KOPT-K1 (cell line): Measurements from ENCODE around the gene KRT5.
"Not testable (repeated sequence)": the region's sequence is repeated elsewhere in the genome, so short reads cannot be mapped to it uniquely, and the experiment has no call there.

Experiments used
- H3K27ac ChIP-seq: fragments of 200-600 bp; sonication (generic); 2 replicates; pipeline ENCODE4 v1.5.1; 2016; ENCODE audit warnings: antibody characterized with exemption, mild to moderate bottlenecking, low read depth, low read length; ENCODE audit not compliant: poor library complexity, severe bottlenecking
- H3K36me3 ChIP-seq: fragments of 200-600 bp; sonication (generic); 2 replicates; pipeline ENCODE4 v1.5.1; 2017; ENCODE audit warnings: antibody characterized with exemption, mild to moderate bottlenecking, low read length, moderate library complexity; ENCODE audit not compliant: insufficient read depth
- H3K9me3 ChIP-seq: fragments of 200-600 bp; sonication (generic); 2 replicates; pipeline ENCODE4 v1.5.1; 2017; ENCODE audit warnings: antibody characterized with exemption, low read length, mild to moderate bottlenecking; ENCODE audit not compliant: insufficient read depth, poor library complexity, severe bottlenecking

The KRT5 gene

DNA sequence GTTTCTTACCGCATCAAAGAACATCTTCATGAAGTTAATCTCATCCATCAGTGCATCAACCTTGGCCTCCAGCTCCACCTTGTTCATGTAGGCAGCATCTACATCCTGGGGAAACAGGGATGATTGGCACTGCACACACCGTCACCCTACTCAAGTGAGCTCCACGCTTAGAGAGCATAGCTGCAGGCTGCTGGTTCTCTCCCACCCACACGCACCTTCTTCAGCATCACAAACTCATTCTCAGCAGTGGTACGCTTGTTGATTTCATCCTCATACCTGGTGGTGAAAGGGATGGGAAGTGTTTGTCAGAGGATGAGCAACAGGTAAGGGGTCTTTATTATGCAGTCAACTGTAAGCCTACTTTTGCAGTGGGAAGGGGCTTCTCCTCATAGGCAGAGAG lies 2.3 kb downstream of the KRT5 start:
- H3K27ac ChIP-seq = no peak overlapping the region
- H3K9me3 ChIP-seq = no peaks in the 10 kb centered on the region
- no peaks in the 10 kb centered on the region for H3K36me3 ChIP-seq

DNA sequence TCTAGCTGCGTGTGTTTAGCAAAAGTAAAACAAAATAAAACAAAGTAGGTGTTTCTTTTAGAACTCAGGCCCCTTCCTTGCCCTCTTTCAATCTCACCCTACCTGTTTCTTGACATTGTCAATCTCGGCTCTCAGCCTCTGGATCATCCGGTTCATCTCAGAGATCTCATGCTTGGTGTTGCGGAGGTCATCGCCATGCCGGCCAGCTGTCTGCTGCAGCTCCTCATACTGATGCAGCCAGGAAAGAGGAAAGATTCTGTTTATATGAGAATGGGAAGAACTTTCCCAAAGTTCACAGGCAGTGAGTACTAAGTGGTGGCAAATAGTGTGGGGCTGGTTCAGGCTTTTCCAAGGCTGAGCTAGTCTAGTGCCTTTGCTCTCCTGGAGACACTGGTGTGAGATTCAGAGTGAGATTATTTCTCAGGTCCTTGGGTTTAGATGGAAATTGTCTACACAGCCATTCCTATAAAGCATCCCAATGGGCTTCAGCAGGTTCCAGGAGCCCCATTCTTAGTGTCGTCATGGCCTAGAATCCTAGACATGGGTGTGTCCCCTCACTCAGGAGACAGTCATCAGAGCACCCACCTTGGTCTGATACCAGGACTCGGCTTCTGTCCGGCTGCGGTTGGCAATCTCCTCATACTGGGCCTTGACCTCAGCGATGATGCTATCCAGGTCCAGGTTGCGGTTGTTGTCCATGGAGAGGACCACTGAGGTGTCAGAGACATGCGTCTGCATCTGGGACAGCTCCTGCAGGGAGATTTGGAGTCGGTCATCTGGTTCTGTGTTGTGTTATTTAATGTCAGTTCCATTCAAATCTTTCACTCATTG lies 3.0 kb downstream of the KRT5 start:
- H3K27ac ChIP-seq = no peak overlapping the region
- no peaks in the 10 kb centered on the region for H3K36me3 ChIP-seq
- no peaks in the 10 kb centered on the region for H3K9me3 ChIP-seq

DNA sequence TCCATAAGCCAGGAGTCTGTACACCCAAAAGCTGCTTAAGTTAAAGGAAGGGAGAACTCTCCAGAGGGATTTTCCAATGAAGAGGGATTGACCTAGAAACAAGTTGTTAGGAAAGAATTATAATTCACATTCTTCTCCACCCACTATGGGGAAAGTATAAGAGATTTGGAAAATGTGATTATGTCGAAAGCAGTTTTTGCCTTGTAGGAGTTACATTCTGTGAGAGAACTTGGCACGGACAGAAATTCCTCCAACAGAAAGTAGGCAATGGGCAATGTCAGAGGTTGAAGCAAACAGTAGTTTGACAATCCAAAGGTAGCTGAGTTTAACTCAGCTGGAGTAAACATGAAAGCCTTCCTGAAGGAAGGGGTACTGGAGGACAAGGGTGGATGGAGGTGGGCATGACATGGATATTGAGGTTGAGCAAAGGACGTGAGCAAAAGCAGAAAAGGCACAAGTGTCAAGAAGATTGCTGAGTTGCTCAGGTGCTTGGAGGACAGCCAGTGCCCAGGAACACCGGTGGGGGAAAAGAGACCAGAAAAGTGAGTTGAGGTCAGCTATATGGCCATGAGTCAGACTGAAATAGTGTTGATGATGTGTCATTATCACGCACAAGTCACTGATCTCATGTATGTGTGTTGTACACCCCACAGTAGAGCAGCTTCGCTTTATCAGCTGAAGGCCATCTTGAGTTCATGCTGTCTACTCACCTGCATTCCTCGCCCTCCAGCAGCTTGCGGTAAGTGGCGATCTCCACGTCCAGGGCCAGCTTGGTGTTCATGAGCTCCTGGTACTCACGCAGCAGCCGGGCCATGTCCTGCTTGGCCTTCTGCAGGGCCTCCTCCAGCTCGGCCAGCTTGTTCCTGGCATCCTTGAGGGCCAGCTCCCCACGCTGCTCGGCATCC lies 4.0 kb downstream of the KRT5 start:
- H3K27ac ChIP-seq = no peak overlapping the region
- H3K9me3 ChIP-seq = peaks cover 8% of the 10 kb centered on the region
- H3K36me3 ChIP-seq = no peaks in the 10 kb centered on the region

DNA sequence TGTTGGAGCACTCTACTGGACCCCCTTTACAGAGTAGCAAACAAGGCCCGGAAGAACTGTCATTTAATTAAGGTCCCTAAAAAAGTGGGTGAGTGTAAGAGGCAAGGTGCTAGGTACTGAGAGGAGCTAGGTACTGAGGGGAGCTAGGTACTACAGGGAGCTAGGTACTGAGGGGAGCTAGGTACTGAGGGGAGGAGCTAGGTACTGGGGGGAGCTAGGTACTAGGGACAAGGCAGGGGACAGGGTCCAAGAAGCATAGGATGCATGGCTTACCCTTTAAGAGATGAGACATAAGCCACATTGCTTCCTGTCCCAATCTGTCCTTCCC lies 4.9 kb downstream of the KRT5 start:
- Histone ChIP-seq H3K36me3 (no peaks in the 10 kb centered on the region), H3K27ac (no peak overlapping the region), H3K9me3 (peaks cover 13% of the 10 kb centered on the region)

DNA sequence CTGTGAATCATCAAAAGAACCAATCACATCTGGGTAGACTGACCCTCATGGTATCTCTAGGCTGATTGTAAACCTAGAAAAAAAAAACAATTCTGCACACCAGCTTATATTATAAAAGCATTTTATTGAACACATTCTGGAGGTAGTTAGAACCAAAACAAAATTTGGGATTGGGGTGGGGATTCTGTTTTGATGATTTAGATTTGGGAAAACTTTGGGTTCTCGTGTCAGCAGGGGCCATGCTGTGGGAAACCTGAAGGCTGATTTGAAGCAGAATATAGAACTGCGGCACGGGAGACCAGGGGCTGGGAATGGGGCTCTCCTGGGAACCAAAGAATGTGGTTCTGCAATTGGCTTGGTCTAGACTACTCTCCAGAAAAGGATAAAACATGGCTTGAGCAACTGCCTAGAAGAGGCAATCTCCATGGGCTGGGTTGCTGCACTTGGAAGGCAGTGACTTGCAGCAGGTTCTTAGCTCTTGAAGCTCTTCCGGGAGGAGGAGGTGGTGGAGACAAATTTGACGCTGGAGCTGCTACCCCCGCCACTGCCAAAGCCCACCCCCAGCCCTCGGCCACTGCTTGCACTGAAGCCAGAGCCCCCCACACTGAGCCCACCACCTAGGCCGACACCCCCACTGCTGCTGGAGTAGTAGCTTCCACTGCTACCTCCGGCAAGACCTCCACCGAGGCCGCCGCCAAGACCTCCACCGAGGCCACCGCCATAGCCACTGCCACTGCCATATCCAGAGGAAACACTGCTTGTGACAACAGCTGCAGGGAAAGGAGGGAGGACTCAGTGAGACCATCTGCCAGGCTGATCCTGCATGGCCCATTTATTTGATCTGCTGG lies 5.5 kb downstream of the KRT5 start:
- Histone ChIP-seq H3K27ac (no peak overlapping the region), H3K36me3 (no peaks in the 10 kb centered on the region), H3K9me3 (peaks cover 15% of the 10 kb centered on the region)

DNA sequence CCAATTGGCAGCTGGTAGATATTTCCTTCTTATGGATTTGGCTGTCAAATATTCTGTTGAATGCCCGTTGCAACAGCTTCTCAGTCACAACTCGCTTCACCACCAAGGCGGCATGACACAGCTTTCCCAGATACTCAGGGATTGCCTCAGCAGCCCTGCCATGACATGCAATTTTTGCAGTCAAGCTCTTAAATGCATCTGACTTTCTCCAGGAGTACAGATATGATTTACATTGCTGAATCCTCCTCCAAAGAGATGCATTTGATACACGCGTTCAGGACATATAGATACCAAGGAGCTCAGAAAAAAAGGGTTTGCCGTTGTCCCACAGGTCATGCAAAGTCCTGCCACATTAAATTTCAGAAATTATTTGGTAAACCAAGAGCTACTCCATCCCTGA lies 6.5 kb downstream of the KRT5 start:
- peaks cover 15% of the 10 kb centered on the region for H3K9me3 ChIP-seq
- H3K36me3 ChIP-seq = no peaks in the 10 kb centered on the region
- no peak overlapping the region for H3K27ac ChIP-seq

DNA sequence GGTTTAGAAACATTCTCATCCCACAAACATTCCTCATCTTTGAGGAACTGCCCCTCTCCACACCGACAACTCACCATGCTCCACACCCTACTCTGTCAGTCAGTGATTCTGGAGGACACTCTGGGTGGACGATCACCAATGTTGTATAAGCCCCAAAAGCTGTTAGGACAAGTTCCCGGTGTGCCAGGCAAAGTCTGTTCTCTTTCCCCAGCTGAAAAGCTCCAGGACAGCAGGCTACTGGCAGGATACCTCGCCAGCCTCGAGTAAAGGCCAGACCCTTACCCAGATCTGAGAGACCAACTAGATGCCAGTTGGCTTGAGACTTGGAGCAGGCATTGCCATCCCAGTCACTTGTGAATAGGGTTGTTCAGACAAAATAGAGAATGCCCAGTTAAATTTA lies 12.0 kb downstream of the KRT5 start:
- peaks cover 19% of the 10 kb centered on the region for H3K9me3 ChIP-seq
- H3K36me3 ChIP-seq = no peaks in the 10 kb centered on the region
- no peak overlapping the region for H3K27ac ChIP-seq

DNA sequence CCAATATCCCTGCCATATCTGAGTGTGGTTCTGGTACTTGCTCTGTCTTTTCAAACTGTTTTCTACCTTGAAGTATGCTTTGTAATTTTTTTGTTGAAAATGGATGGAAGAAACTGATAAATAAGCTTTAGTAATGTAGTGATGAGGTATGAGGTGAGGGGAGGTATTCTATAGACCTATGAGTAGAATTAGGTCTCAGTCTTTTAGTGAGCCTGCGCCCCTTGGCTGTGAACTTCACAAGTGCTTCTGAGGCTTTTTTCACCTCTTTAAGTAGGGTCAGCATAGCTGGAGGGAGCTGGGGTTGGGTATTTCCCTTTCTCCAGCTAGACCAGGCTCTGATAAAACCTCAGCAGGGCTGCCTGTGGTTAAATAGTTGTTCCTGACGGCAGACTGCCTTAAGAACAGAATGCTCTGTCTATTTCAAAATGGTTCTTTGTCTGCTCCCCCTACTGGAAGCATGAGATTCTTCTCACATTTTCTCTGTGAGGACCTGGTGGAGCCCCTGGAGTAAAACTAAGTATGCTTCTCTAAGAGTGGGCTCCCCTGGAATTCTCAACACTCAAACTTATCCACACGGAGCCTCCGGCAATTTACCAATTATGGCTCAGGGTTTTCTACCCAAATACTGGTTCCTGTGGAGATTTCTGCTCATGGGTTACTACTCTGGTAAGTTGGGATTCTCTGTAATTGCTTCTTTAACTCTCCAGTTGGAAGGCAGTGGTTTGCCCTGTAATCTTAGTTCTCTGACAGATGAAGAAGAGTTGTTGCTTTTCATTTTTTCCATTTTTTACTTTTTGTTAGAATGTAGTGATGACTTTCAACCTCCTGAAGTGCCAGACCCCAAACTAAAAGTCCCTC lies 13.1 kb downstream of the KRT5 start:
- H3K36me3 ChIP-seq = no peaks in the 10 kb centered on the region
- peaks cover 26% of the 10 kb centered on the region for H3K9me3 ChIP-seq
- no peak overlapping the region for H3K27ac ChIP-seq

DNA sequence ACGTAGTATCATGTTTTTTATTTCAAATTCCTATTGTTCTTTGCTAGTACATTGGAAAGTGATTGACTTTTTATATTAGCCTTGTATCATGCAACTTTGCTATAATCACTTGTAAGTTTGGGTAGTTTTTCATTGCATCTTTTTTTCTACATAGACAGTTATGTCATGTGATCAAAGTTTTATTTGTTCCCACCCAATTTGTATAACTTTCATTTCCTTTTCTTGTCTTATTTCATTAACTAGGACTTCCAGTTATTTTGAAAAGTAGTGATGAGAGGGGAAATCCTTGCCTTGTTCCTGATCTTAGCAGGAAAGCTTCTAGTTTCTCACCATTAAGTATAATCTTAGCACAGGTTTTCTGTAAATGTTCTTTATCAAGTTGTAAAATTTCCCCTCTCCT lies 17.3 kb downstream of the KRT5 start:
- Histone ChIP-seq H3K36me3 (no peaks in the 10 kb centered on the region), H3K9me3 (peaks cover 11% of the 10 kb centered on the region), H3K27ac (no peak overlapping the region)

DNA sequence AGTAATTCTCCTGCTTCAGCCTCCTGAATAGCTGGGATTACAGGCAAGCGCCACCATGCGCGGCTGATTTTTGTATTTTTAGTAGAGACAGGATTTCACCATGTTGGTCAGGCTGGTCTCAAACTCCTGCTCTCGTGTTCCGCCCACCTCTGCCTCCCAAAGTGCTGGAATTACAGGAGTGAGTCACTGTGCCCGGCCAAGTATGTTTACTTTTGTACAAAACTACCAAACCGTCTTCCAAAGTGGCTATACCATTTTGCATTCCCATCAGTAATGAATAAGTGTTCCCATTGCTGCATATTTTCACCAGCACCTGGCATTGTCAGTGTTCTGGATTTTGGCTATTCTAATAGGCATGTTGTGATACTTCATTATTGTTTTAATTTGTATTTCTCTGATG lies 18.7 kb downstream of the KRT5 start:
- no peak overlapping the region for H3K27ac ChIP-seq
- H3K9me3 ChIP-seq = peaks cover 11% of the 10 kb centered on the region
- H3K36me3 ChIP-seq = no peaks in the 10 kb centered on the region

DNA sequence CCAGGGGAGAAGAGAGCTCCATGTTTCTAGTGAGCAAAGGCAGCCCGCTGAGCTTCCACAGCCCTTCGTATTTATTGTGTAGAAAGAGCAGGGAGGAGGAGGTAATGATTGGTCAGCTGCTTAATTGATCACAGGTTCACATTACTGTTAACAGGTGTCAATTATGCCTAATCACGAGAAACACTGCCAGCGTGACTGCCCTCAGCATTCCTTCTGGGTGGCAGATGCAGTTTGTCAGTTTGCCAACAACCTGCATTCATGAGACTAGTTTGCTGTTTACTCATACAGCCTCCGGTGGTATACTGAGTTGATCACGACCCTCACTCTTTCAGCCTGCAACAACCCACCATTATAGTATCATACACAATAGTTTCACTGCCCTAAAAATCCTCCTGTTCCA lies 19.6 kb downstream of the KRT5 start:
- not testable (repeated sequence) for H3K27ac ChIP-seq, H3K36me3 ChIP-seq, H3K9me3 ChIP-seq

DNA sequence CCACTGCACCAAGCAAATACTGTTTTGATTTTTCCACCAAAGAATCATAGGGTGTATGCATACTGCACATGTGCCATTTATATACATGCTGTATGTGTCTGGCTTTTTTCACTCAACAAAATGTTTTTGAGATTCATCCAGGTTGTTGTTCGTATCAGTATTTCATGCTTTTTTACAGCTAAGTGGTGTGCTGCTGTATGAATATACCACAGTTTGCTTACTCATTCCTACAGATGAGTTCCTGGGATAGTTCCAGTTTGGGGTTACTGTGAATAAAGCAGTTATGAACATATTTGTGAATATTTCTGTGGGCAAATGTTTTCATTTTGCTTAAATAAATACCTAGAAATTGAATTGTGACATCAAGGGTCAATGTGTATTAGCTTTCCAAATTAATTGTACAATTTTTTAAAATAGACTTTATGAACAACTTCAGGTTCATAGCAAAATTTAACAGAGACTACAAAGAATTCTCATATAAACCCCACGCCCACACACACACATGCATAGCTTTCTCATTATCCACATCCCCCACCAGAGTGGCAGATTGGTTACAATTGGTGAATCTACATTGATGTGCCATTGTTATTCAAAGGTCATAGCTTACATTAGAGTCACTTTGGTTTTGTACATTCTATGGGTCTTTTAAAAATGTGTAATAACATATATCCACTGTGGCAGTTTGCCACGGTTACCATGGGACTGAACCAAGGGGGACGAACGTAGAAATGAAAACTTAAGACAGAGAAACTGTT lies 20.2 kb downstream of the KRT5 start:
- no peak overlapping the region for H3K27ac ChIP-seq
- H3K36me3 ChIP-seq = no peaks in the 10 kb centered on the region
- H3K9me3 ChIP-seq = peaks cover 7% of the 10 kb centered on the region

DNA sequence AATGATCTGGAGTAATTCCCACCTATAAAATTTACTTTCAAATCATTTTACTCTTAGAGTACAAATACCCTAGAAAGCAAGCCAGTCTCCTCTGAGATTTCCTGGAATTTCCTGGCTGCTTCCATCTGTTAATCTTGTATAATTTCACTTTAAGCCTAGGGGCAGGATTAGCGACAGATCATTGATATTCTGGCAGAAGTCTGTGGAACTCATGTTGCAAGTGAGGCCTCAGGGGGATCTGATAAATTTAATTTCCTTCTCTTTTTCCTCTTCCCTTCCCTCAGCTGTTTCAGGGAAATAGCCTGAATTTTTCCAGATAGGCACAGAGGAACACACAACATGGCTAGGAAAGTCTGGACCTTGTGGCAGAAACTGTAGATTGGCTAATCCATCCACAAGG lies 21.2 kb downstream of the KRT5 start:
- Histone ChIP-seq H3K27ac (no peak overlapping the region), H3K36me3 (no peaks in the 10 kb centered on the region), H3K9me3 (peaks cover 7% of the 10 kb centered on the region)

DNA sequence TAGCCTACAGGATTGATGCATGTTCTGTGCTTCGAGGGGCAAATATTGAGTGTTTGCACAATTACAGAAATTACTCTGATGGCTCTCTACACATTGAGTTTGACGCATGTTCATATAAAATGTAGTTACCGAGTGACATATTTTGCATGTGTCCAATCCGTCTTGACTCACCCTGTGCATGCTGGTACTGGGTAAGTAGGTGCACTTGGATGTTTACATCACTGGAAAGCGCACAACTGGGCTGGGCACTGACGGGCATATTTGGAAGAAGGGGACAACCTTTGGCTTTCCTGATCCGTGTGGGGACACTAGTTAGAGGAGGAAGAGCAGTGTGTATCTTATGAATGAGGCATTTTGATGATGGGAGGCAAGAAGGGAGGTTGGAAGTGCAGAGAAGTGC lies 22.2 kb downstream of the KRT5 start:
- Histone ChIP-seq H3K36me3 (no peaks in the 10 kb centered on the region), H3K27ac (no peak overlapping the region), H3K9me3 (peaks cover 4% of the 10 kb centered on the region)
